ENCODE data around the gene CACNB4. TPM values are rescaled to one million over a fixed set of nuclear protein-coding genes. Genes with fewer than 3 reads are reported as not detected.

Gene CACNB4
- total and polyA plus RNA-seq, 2 of the 4 experiments (the other 2 are of a cell fraction), result 0.12 to 0.36 TPM

DNA sequence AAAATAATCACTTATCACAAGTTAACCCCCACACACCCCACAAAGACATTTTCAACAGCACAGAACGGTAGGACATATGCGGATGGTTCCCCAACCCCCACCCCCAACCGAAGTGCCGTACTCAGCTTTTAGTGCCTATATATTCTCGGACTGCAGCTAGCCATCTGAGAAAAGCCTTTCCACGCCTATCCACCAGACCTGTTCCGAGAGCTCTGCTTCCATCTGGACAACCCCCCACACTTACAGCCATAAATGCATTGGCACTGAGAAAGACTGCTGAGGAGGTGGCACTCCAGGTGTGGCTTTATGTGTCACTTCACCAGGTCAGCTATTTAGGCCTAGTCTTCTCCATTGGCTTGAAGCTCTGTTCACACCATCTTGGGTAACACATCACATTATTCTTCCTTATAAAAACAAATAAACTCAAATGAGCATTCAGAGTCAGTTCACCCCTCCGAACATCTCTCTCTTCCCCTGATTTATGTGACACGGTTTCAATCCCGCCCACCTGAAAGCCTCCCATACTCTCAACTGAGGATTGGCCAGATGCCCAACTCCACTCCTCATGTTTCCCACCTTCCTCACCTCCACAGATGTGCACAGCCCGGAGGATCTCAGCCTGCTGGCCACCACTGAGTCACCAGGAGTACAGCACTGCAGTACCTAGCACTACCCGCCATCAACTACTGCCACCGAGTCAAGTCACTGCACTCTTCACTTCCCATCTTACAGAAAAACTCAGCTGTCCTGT is 127.4 kb downstream of the CACNB4 start:
- no TSS peak for BruUV-seq (replicated peaks)
- Histone ChIP-seq H3K9me3 (ENCODE audit: control insufficient read depth, insufficient read depth, low read length) (no peaks in the 10 kb centered on the region), H2AK5ac (ENCODE audit: low read depth, low read length) (no peak overlapping the region), H3K23ac (ENCODE audit: low read depth, low read length) (no peak overlapping the region), H2BK15ac (ENCODE audit: low read depth, low read length) (no peak overlapping the region), H3K4ac (ENCODE audit: low read depth, low read length) (no peak overlapping the region), H3K27ac (ENCODE audit: insufficient read depth, low read length) (no peak overlapping the region), H3K56ac (ENCODE audit: extremely low read depth, insufficient read depth, low read length) (no peak overlapping the region), H3K4me1 (ENCODE audit: control insufficient read depth, insufficient read depth, low read length) (no peaks in the 10 kb centered on the region), H4K20me1 (ENCODE audit: insufficient read depth, low read length) (no peaks in the 10 kb centered on the region), H2BK120ac (ENCODE audit: low read depth, low read length) (no peak overlapping the region), H3K14ac (replicated peaks; ENCODE audit: low read depth, low read length) (no peak overlapping the region), H3K36me3 (ENCODE audit: control insufficient read depth, insufficient read depth, low read length) (no peaks in the 10 kb centered on the region), H2BK20ac (ENCODE audit: low read depth, low read length) (no peak overlapping the region), H2AFZ (replicated peaks; ENCODE audit: low read length, poor library complexity) (no peak overlapping the region), H3K79me1 (ENCODE audit: low read depth in 1 of 2, low read length in 2 of 2) (no peaks in the 10 kb centered on the region), H3K18ac (ENCODE audit: low read depth, low read length) (no peak overlapping the region), H3K9ac (ENCODE audit: low read depth, low read length) (no peak overlapping the region), H3K9me1 (ENCODE audit: insufficient read depth, low read length) (no peaks in the 10 kb centered on the region), H3K4me2 (ENCODE audit: low read depth, low read length) (no peak overlapping the region), H2AK9ac (replicated peaks; ENCODE audit: low read depth, low read length, poor library complexity) (no peak overlapping the region), H4K5ac (ENCODE audit: low read depth, low read length) (no peak overlapping the region), H4K91ac (ENCODE audit: insufficient read depth, low read depth, low read length) (no peak overlapping the region), H3K27me3 (ENCODE audit: control insufficient read depth, insufficient read depth, low read length) (no peaks in the 10 kb centered on the region; the same call in none of the 2 replicates), H4K8ac (ENCODE audit: low read depth in 2 of 2, low read length in 2 of 2) (no peak overlapping the region), H2BK5ac (ENCODE audit: low read depth, low read length, poor library complexity, severe bottlenecking) (no peak overlapping the region), H3K4me3 (ENCODE audit: insufficient read depth, low read depth, low read length) (no peak overlapping the region)
- ChIA-PET POLR2A (ENCODE audit: unreplicated experiment) (no interaction called here), CTCF (no interaction called here)
- dilution Hi-C loops (cut with HindIII; ENCODE audit: low sequenced_read_pairs, unreplicated experiment) (no loop called here), intact Hi-C loops (cut with micrococcal nuclease) (no loop called here), in situ Hi-C loops (cut with MboI; ENCODE audit: low sequenced_read_pairs) (no loop called here)
- WGBS, 2 experiments (ENCODE audit: extremely low coverage in 2 of 2, insufficient read length in 1 of 2), result 29% methylated on average over 1 of the region's 13 CpGs; no CpG with 5 or more reads in 1 of the 2 experiments
- no peak for DNase-seq
- ATAC-seq (ENCODE audit: low read depth), result no peak
- TF ChIP-seq POLR2A (IDR thresholded peaks at IDR 0.05; ENCODE audit: low read depth, low read length), result no peak
- TF ChIP-seq MAZ (IDR thresholded peaks at IDR 0.05; ENCODE audit: borderline replicate concordance, low read depth, low read length), result no peak
- no peak for TF ChIP-seq NFE2L2 (IDR thresholded peaks at IDR 0.05; ENCODE audit: low read depth, low read length)
- no peak for TF ChIP-seq MAFK (IDR thresholded peaks at IDR 0.05; ENCODE audit: low read depth, low read length)
- TF ChIP-seq, protein P1, sequence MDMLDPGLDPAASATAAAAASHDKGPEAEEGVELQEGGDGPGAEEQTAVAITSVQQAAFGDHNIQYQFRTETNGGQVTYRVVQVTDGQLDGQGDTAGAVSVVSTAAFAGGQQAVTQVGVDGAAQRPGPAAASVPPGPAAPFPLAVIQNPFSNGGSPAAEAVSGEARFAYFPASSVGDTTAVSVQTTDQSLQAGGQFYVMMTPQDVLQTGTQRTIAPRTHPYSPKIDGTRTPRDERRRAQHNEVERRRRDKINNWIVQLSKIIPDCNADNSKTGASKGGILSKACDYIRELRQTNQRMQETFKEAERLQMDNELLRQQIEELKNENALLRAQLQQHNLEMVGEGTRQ (IDR thresholded peaks at IDR 0.05; ENCODE audit: low read depth, low read length), result no peak
- TF ChIP-seq RAD21 (IDR thresholded peaks at IDR 0.05; ENCODE audit: low read length), result no peak
- TF ChIP-seq MXI1 (IDR thresholded peaks at IDR 0.05; ENCODE audit: borderline replicate concordance, low read depth, low read length), result no peak
- TF ChIP-seq CEBPB (IDR thresholded peaks at IDR 0.05; ENCODE audit: low read depth, low read length), result no peak
- no peak for TF ChIP-seq BHLHE40 (IDR thresholded peaks at IDR 0.05; ENCODE audit: low read depth, low read length)
- no peak for TF ChIP-seq SMC3 (IDR thresholded peaks at IDR 0.05; ENCODE audit: low read depth, low read length)
- TF ChIP-seq CTCF (conservative IDR thresholded peaks at IDR 0.05; ENCODE audit: low read depth, low read length), result no peak
- TF ChIP-seq RCOR1 (IDR thresholded peaks at IDR 0.05; ENCODE audit: insufficient replicate concordance, low read length), result no peak
- TF ChIP-seq RFX5 (IDR thresholded peaks at IDR 0.05; ENCODE audit: low read depth, low read length), result no peak
- TF ChIP-seq CHD1 (IDR thresholded peaks at IDR 0.05; ENCODE audit: low read depth, low read length), result no peak
